Measurements from ENCODE around the gene ILRUN. TPM values are rescaled to one million over a fixed set of nuclear protein-coding genes. Genes with fewer than 3 reads are reported as not detected.

Gene ILRUN
- total and polyA plus RNA-seq, 10 donors = 14.6 to 75.5 (median 58.2) TPM

DNA sequence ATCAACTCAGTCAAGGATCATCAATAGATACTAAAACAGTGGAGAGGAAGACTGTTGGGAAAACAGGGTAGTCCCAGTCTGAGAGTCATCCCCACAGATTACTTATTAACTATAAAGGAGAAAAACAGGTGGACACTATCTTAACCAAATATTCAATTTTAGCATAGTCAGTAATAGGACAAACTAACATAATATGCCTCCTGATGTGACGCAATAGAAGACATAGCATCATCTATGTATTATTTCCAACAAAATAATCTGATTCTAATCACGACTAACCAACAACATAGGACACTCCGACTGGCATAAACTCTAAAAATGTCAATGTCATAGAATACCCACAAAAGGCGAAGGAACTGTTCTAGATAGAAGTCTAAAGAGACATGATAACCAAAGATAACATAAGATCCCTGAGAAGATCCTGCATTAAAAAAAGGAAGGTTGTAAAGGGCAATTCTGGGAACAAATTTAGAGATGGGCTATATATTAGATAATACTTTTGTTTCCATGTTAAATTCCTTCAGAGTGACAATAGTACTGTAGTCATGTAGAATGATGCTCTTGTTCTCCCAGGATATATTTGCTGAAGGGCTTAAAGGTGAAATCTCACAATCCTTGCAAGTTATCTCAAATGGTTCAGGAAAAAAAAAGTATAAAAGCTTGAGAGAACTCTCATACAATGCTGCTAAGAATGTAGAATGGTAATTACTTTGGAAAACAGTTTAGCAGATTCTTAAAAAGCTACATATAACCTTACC, 28.9 kb downstream of the ILRUN start:
- Histone ChIP-seq H3K4me3 (no peak overlapping the region), H3K27me3 (replicated peaks in 1 of 7) (no peaks in the 10 kb centered on the region), H3K4me1 (peaks cover 23 to 88% (median 63%) of the 10 kb centered on the region in 6 donors), H3K9me3 (no peaks in the 10 kb centered on the region), H3K27ac (no peak overlapping the region), H3K36me3 (no peaks in the 10 kb centered on the region)
- no peak for DNase-seq
- TF ChIP-seq POLR2AphosphoS5 (IDR thresholded peaks at IDR 0.05) = no peak
- TF ChIP-seq, protein P1, sequence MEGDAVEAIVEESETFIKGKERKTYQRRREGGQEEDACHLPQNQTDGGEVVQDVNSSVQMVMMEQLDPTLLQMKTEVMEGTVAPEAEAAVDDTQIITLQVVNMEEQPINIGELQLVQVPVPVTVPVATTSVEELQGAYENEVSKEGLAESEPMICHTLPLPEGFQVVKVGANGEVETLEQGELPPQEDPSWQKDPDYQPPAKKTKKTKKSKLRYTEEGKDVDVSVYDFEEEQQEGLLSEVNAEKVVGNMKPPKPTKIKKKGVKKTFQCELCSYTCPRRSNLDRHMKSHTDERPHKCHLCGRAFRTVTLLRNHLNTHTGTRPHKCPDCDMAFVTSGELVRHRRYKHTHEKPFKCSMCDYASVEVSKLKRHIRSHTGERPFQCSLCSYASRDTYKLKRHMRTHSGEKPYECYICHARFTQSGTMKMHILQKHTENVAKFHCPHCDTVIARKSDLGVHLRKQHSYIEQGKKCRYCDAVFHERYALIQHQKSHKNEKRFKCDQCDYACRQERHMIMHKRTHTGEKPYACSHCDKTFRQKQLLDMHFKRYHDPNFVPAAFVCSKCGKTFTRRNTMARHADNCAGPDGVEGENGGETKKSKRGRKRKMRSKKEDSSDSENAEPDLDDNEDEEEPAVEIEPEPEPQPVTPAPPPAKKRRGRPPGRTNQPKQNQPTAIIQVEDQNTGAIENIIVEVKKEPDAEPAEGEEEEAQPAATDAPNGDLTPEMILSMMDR (IDR thresholded peaks at IDR 0.05 in 8 of 11, conservative IDR thresholded peaks at IDR 0.05 in 3 of 11) = no peak
- no peak for TF ChIP-seq POLR2A (IDR thresholded peaks at IDR 0.05)
- 91 to 97% (median 93%) methylated on average over 4 of the region's 4 CpGs for WGBS, 5 donors
- intact Hi-C loops (cut with DNase I; ENCODE audit: low total_unique reads) = no loop called here

DNA sequence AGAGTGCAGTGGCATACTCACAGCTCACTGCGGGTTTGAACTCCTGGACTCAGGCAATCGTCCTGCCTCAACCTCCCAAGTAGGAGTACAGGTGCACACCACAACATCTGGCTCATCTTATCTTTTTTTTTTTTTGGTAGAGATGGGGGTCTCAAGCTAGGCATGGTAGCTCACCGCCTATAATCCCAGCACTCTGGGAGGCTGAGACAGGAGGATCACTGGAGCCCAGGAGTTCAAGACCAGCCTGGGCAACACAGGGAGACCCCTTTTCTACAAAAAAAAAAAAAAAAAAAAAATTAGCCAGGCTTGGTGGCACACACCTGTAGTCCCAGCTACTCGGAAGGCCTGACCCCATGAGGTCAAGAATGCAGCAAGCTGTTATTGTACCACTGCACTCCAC, 31.5 kb downstream of the ILRUN start:
- WGBS, 5 donors = 77 to 89% (median 83%) methylated on average over 4 of the region's 4 CpGs
- Histone ChIP-seq H3K9me3 (no peaks in the 10 kb centered on the region), H3K36me3 (no peaks in the 10 kb centered on the region), H3K27ac (peak overlapping the region in 6 of 8 donors; percentile 61 to 79 (median 68)), H3K27me3 (replicated peaks in 1 of 7) (no peaks in the 10 kb centered on the region), H3K4me3 (no peak overlapping the region), H3K4me1 (peaks cover 6 to 85% (median 42%) of the 10 kb centered on the region in 6 donors)
- DNase-seq = no peak
- intact Hi-C loops (cut with DNase I; ENCODE audit: low total_unique reads) = no loop called here
- TF ChIP-seq, protein P1 (IDR thresholded peaks at IDR 0.05 in 8 of 11, conservative IDR thresholded peaks at IDR 0.05 in 3 of 11) = no peak
- TF ChIP-seq POLR2AphosphoS5 (IDR thresholded peaks at IDR 0.05) (no peak), POLR2A (IDR thresholded peaks at IDR 0.05) (no peak)

DNA sequence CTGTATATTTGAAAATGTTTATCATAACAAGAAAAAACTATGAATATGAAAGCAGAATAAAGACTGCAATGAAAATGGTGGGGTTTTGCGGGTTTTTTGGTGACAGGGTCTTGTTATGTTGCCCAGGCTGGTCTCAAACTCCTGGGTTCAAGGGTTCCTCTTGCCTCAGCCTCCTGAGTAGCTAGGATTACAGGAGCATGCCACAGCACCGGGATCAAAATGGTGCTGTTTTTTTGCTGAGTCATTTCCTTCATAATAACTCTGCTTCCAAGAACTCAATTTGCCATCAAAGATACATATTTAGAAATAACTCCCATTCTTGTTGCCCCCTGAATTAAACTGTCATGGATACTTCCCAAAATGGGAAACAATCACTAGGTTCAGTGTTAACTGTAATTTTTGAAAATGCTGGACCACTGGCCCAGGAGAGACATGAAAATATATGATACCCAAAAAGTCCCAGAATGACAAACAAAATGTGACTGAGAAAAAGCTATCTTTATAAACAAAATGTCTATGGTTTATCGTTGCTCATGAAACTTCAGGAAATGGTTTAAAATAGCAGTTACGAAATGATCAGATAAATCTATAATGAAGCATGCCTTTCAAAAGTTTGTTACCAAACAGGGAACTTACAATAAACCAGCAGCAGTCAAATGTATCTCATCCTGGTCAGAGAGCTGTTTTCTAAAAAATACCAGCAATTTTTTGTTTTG, 32.2 kb downstream of the ILRUN start:
- H3K9me3 ChIP-seq = no peaks in the 10 kb centered on the region
- no peaks in the 10 kb centered on the region for H3K27me3 ChIP-seq (replicated peaks in 1 of 7)
- intact Hi-C loops (cut with DNase I; ENCODE audit: low total_unique reads) = no loop called here
- peak overlapping the region in 7 of 8 donors; percentile 43 to 79 (median 68) for H3K27ac ChIP-seq
- WGBS, 5 donors = 29 to 35% (median 30%) methylated on average over 4 of the region's 4 CpGs
- no peak for DNase-seq
- TF ChIP-seq, protein P1 (IDR thresholded peaks at IDR 0.05 in 8 of 11, conservative IDR thresholded peaks at IDR 0.05 in 3 of 11) = no peak
- TF ChIP-seq POLR2AphosphoS5 (IDR thresholded peaks at IDR 0.05) (no peak), POLR2A (IDR thresholded peaks at IDR 0.05) (no peak)
- no peak overlapping the region for H3K4me3 ChIP-seq
- H3K36me3 ChIP-seq = no peaks in the 10 kb centered on the region
- peaks cover 6 to 88% (median 42%) of the 10 kb centered on the region in 6 donors for H3K4me1 ChIP-seq

DNA sequence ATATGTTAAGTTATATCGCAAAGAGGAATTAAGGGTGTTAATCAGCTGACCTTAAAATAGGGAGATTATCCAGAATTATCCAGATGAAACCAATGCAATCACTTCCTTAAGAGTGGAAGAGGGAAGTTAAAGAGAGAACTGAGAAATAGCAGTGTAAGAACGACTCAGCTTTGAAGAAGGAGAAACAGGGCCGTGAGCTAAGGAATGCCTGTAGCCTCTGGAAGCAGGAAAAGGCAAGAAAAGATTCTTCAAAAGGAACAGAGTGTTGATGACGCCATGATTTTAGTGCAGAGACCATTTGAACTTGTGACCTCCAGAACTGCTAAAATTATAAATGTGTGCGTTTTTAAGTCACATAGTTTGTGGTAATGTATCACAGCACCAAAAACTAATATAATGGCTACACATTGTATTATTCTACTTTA, 32.7 kb downstream of the ILRUN start:
- Histone ChIP-seq H3K36me3 (no peaks in the 10 kb centered on the region), H3K4me1 (peaks cover 7 to 94% (median 45%) of the 10 kb centered on the region in 6 donors), H3K9me3 (no peaks in the 10 kb centered on the region), H3K4me3 (no peak overlapping the region), H3K27ac (peak overlapping the region in 7 of 8 donors; percentile 43 to 79 (median 68)), H3K27me3 (replicated peaks in 1 of 7) (no peaks in the 10 kb centered on the region)
- intact Hi-C loops (cut with DNase I; ENCODE audit: low total_unique reads) = no loop called here
- no peak for DNase-seq
- WGBS, 5 donors = 43 to 62% (median 51%) methylated on average over 5 of the region's 5 CpGs
- TF ChIP-seq, protein P1 (IDR thresholded peaks at IDR 0.05 in 8 of 11, conservative IDR thresholded peaks at IDR 0.05 in 3 of 11) = no peak
- TF ChIP-seq POLR2A (IDR thresholded peaks at IDR 0.05) (no peak), POLR2AphosphoS5 (IDR thresholded peaks at IDR 0.05) (no peak)

All from spleen (tissue), 11 donors.